SK-N-SH treated with all-trans-retinoic acid at 6 μM for 48 hours (cell line): ENCODE data around the gene SLC22A23.

Source experiments
- ATAC-seq: fragments of 200-7000 bp; cut with Tn5 transposase; 3 replicates; pipeline ENCODE4 v1.9.1; 2020; ENCODE audit warnings: mild to moderate bottlenecking, moderate library complexity
- ARNTL ChIP-seq: fragments of 450-650 bp; formaldehyde crosslinking; IDR thresholded peaks from 2 replicates; pipeline ENCODE4 v1.5.0; 2020; ENCODE audit warnings: low read depth, mild to moderate bottlenecking, moderate library complexity, borderline replicate concordance
- CREB5 ChIP-seq: fragments of 250-450 bp; sonication (Bioruptor Pico); IDR thresholded peaks from 2 replicates; pipeline ENCODE4 v1.5.1; 2020; ENCODE audit warnings: low read depth, mild to moderate bottlenecking, moderate library complexity
- CSDC2 ChIP-seq: fragments of 250-450 bp; sonication (Bioruptor Pico); IDR thresholded peaks from 2 replicates; pipeline ENCODE4 v1.5.0; 2020; ENCODE audit warnings: mild to moderate bottlenecking, moderate library complexity
- CSRNP3 ChIP-seq: fragments of 250-450 bp; sonication (Bioruptor Pico); IDR thresholded peaks from 2 replicates; pipeline ENCODE4 v1.5.1; 2021; ENCODE audit warnings: mild to moderate bottlenecking, moderate library complexity
- GLIS3 ChIP-seq: fragments of 250-450 bp; sonication (Bioruptor Pico); IDR thresholded peaks from 2 replicates; pipeline ENCODE4 v1.5.0; 2020; ENCODE audit warnings: mild to moderate bottlenecking, moderate library complexity
- PATZ1 ChIP-seq: fragments of 250-450 bp; sonication (Bioruptor Pico); IDR thresholded peaks from 2 replicates; pipeline ENCODE4 v1.8.0; 2020; ENCODE audit warnings: mild to moderate bottlenecking, moderate library complexity, borderline replicate concordance
- PPARA ChIP-seq: fragments of 250-450 bp; sonication (Bioruptor Pico); IDR thresholded peaks from 2 replicates; pipeline ENCODE4 v1.5.0; 2020; ENCODE audit warnings: mild to moderate bottlenecking, borderline replicate concordance
- RARB ChIP-seq: fragments of 250-450 bp; sonication (Bioruptor Pico); IDR thresholded peaks from 2 replicates; pipeline ENCODE4 v1.8.0; 2021; ENCODE audit warnings: mild to moderate bottlenecking, moderate library complexity
- SNAI2 ChIP-seq: fragments of 250-450 bp; sonication (Bioruptor Pico); IDR thresholded peaks from 2 replicates; pipeline ENCODE4 v1.5.0; 2020; ENCODE audit warnings: mild to moderate bottlenecking, moderate library complexity
- TCF4 ChIP-seq: fragments of 250-450 bp; sonication (Bioruptor Pico); IDR thresholded peaks from 2 replicates; pipeline ENCODE4 v1.8.0; 2021; ENCODE audit warnings: mild to moderate bottlenecking, moderate library complexity, borderline replicate concordance
- TOX ChIP-seq: fragments of 250-450 bp; sonication (Bioruptor Pico); IDR thresholded peaks from 2 replicates; pipeline ENCODE4 v1.8.0; 2021; ENCODE audit warnings: mild to moderate bottlenecking, moderate library complexity, borderline replicate concordance
- ZC3H10 ChIP-seq: fragments of 250-450 bp; sonication (Bioruptor Pico); IDR thresholded peaks from 2 replicates; pipeline ENCODE4 v1.5.1; 2021; ENCODE audit warnings: mild to moderate bottlenecking, moderate library complexity
- ZFP3 ChIP-seq: fragments of 250-450 bp; sonication (Bioruptor Pico); IDR thresholded peaks from 2 replicates; pipeline ENCODE4 v1.5.0; 2020; ENCODE audit warnings: mild to moderate bottlenecking, moderate library complexity
- ZFP30 ChIP-seq: fragments of 450-650 bp; formaldehyde crosslinking; IDR thresholded peaks from 2 replicates; pipeline ENCODE4 v1.5.0; 2022; ENCODE audit warnings: mild to moderate bottlenecking, moderate library complexity
- ZNF565 ChIP-seq: fragments of 450-650 bp; formaldehyde crosslinking; conservative IDR thresholded peaks from 2 replicates; pipeline ENCODE4 v1.5.0; 2020; ENCODE audit warnings: low read depth, mild to moderate bottlenecking, moderate library complexity
- TF ChIP-seq, protein P1 (sequence below): fragments of 250-450 bp; sonication (Bioruptor Pico); IDR thresholded peaks from 2 replicates; pipeline ENCODE4 v1.5.0; 2020; ENCODE audit warnings: mild to moderate bottlenecking, moderate library complexity

Gene SLC22A23

DNA sequence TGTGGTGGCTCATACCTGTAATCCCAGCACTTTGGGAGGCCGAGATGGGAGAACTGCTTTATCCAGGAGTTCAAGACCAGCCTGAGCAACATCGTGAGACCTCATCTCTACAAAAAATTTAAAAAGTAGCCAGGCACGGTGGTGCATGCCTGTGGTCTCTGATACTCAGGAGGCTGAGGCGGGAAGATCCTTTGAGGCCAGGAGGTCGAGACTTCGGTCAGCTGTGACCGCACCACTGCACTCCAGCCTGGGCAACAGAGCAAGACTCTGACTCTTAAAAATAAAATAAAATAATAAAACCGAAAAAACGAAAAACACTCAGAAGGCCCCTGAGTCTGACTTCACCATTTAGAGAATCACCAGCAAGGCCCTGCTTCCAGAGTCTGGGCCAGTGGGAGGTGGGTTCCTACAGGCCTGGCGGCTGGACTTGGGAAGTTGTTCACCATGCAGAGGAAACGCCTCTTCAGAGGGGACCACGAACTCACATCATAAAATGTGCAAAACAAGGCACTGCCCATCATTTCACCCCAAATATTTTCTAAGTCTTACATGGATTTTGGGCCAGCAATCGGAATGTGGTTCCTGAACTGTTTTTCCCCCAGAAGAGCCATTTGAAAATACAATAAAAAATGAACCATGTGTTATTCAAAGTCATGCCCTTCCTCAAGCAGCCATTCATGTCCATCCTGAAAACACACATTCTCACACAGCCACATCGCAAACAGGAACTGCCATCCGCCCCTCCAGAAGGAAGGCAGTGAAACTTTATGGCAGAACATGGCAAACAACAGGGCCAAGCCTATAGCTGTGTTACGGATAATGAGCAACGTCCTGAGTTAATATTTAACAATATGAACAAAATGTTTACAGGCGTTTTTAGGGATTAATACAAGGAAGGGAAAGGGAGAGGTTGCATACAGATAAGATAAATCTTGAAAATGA, 57.8 kb downstream of the SLC22A23 start (continued):
- TF ChIP-seq PATZ1 (no peak), ZNF565 (no peak), GLIS3 (CRISPR knock-in tag) (no peak), TCF4 (CRISPR knock-in tag) (no peak)

GRCh38 chr6:3398165-3398562, 58.7 kb downstream of the SLC22A23 start:
- TF ChIP-seq PATZ1: no peak
- TF ChIP-seq CREB5 (CRISPR knock-in tag): no peak
- no peak for TF ChIP-seq ZFP30
- TF ChIP-seq SNAI2 (CRISPR knock-in tag): no peak
- TF ChIP-seq ZNF565: no peak
- no peak for TF ChIP-seq ZC3H10 (CRISPR knock-in tag)
- no peak for ATAC-seq

- no peak for TF ChIP-seq RARB (CRISPR knock-in tag)
- TF ChIP-seq CSRNP3 (CRISPR knock-in tag): no peak
- TF ChIP-seq ZNF565: no peak
- no peak for TF ChIP-seq ARNTL (CRISPR knock-in tag)
- ATAC-seq: no peak
Measured at GRCh38 chr6:3397229-3398164, 59.4 kb downstream of the SLC22A23 start.

DNA sequence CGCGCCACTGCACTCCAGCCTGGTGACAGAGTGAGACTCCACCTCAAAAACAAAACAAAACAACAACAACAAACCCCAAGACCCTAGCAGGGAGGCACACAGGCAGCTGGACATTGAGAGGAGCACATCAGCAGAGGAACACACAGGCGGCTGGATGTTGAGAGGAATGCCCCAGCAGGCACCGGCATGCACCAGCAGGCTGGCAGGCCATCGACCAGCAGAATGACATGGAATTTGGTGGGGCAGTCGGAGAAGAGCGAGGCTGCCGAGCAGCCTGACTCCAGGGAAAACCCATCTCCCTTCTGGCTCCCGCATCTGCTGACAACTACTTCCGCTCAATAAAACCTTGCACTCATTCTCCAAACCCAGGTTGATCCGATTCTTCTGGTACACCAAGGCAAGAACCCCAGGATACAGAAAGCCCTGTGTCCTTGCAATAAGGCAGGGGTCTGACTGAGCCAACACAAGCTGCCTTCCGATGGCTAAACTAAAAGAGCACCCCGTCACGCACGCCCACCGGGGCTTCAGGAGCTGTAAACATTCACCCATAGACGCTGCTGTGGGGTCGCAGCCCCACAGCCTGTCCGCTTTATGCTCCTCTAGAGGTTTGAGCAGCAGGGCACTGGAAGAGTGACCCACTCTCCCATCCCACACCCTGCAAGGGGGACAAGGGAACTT, 60.2 kb downstream of the SLC22A23 start:
- ATAC-seq: no peak
- TF ChIP-seq CSDC2 (CRISPR knock-in tag) (no peak), PPARA (CRISPR knock-in tag) (no peak), TOX (CRISPR knock-in tag) (no peak), GLIS3 (CRISPR knock-in tag) (no peak), ARNTL (CRISPR knock-in tag) (no peak), ZFP3 (CRISPR knock-in tag) (no peak)
- TF ChIP-seq, protein P1, sequence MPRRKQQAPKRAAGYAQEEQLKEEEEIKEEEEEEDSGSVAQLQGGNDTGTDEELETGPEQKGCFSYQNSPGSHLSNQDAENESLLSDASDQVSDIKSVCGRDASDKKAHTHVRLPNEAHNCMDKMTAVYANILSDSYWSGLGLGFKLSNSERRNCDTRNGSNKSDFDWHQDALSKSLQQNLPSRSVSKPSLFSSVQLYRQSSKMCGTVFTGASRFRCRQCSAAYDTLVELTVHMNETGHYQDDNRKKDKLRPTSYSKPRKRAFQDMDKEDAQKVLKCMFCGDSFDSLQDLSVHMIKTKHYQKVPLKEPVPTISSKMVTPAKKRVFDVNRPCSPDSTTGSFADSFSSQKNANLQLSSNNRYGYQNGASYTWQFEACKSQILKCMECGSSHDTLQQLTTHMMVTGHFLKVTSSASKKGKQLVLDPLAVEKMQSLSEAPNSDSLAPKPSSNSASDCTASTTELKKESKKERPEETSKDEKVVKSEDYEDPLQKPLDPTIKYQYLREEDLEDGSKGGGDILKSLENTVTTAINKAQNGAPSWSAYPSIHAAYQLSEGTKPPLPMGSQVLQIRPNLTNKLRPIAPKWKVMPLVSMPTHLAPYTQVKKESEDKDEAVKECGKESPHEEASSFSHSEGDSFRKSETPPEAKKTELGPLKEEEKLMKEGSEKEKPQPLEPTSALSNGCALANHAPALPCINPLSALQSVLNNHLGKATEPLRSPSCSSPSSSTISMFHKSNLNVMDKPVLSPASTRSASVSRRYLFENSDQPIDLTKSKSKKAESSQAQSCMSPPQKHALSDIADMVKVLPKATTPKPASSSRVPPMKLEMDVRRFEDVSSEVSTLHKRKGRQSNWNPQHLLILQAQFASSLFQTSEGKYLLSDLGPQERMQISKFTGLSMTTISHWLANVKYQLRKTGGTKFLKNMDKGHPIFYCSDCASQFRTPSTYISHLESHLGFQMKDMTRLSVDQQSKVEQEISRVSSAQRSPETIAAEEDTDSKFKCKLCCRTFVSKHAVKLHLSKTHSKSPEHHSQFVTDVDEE (CRISPR knock-in tag): no peak
